ENCODE measurements around the gene KRTAP4-5. TPM values are rescaled to one million over a fixed set of nuclear protein-coding genes. Genes with fewer than 3 reads are reported as not detected.
A peak's percentile ranks its signal among the peaks of the same experiment; 100 is the strongest.

The KRTAP4-5 gene
- total and polyA plus RNA-seq, 2 experiments from 2014 or later = not detected

DNA sequence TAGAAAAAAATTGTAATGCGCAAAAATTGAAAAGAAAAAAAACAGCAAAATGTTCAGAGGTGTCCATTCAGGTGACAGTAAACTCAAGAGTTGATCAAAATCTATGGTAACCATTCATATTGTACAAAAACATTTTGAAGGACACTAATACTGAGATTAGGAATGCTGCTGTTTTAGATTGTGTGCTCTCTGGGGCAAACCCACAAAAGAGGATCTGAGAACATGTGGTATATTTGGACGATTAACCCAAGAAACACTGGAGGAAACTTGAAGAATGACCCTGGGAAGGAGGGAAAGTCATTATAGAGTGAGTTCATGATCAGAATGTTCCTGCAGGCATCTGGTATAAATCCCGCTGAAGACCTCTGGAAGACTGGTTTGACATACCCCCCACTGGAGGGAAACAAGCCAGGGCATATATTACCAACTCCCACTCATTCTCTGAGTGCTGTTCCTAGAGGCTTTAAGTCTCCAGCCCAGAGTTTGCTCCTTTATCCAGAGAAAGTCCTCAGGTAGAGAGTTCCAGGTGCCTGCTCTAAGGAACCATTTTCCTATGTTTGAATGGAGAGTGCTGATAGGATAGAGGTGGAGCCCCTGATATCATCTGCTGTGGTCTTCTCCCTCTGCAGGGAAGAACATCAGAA is 27.2 kb upstream of the KRTAP4-5 start (continued):
- no peak for TF ChIP-seq NANOG (IDR thresholded peaks at IDR 0.05; ENCODE audit: borderline replicate concordance)
- TF ChIP-seq EZH2phosphoT487 (IDR thresholded peaks at IDR 0.05; ENCODE audit: unreplicated experiment) = no peak
- TF ChIP-seq EZH2 (IDR thresholded peaks at IDR 0.05; ENCODE audit: low read depth, unreplicated experiment) = no peak
- TF ChIP-seq ZNF114 (CRISPR knock-in tag; IDR thresholded peaks at IDR 0.05) = no peak
- TF ChIP-seq ZNF462 (CRISPR knock-in tag; IDR thresholded peaks at IDR 0.05) = no peak

GRCh38 chr17:41171886-41172285 is 22.3 kb upstream of the KRTAP4-5 start:
- H3F3A ChIP-seq (replicated peaks; ENCODE audit: low read depth) = no peaks in the 10 kb centered on the region
- DNase-seq (ENCODE audit: low spot score) (no peak), ATAC-seq (no peak)
- Mint-ChIP-seq H3K36me3 (ENCODE audit: low read depth) (no peaks in the 10 kb centered on the region), H3K27me3 (ENCODE audit: insufficient read depth, low read depth, poor library complexity) (peaks cover 2% of the 10 kb centered on the region), H3K4me3 (no peak overlapping the region), H3K4me1 (peaks cover 2% of the 10 kb centered on the region; the same call in 1 of the 3 replicates), H3K27ac (no peak overlapping the region), H3K9me3 (no peaks in the 10 kb centered on the region; the same call in 2 of the 3 replicates)
- no peaks in the 10 kb centered on the region for H3K79me2 ChIP-seq (replicated peaks; ENCODE audit: insufficient read depth)
- H3K27ac ChIP-seq (ENCODE audit: low read depth) = no peak overlapping the region
- 0 out of 2 replicates have a peak overlapping the region, but pooled peaks have one; percentile 65 for H2AFZ ChIP-seq
- no peak overlapping the region for H3K4me2 ChIP-seq
- H3K4me3 ChIP-seq = no peak overlapping the region
- no peaks in the 10 kb centered on the region for H3K9me2 ChIP-seq (ENCODE audit: insufficient read depth)
- no peaks in the 10 kb centered on the region for H3K27me3 ChIP-seq (ENCODE audit: insufficient read depth)
- no peaks in the 10 kb centered on the region for H3K4me1 ChIP-seq (ENCODE audit: insufficient read depth)
- H3K36me3 ChIP-seq (ENCODE audit: insufficient read depth) = no peaks in the 10 kb centered on the region
- H4K20me1 ChIP-seq (replicated peaks; ENCODE audit: insufficient read depth) = no peaks in the 10 kb centered on the region; the same call in 1 of the 2 replicates
- TF ChIP-seq POLR2AphosphoS5 (IDR thresholded peaks at IDR 0.05; ENCODE audit: low read depth) (no peak), CTCF (conservative IDR thresholded peaks at IDR 0.05; ENCODE audit: low read depth in 2 of 2) (no peak), ZNF462 (CRISPR knock-in tag; IDR thresholded peaks at IDR 0.05) (no peak), NANOG (IDR thresholded peaks at IDR 0.05; ENCODE audit: borderline replicate concordance) (no peak)
